Cardiac muscle cell (in vitro differentiated cells and primary cell): ENCODE results near the gene RPAIN. TPM values are rescaled to one million over a fixed set of nuclear protein-coding genes. Genes with fewer than 3 reads are reported as not detected.

Source experiments
- DNase-seq, 2 donors: peaks; one replicate each; pipeline versions ENCODE4 v3.0.0 to v3.0.0-alpha.2; 2010 to 2017; ENCODE audit warnings: low read depth in 1 of 2, low spot score in 1 of 2
- H3K27ac ChIP-seq: fragments of 200-600 bp; sonication (generic); 2 replicates; pipeline ENCODE4 v1.5.1; 2016
- H3K27me3 ChIP-seq: fragments of 200-600 bp; sonication (generic); 2 replicates; pipeline ENCODE4 v1.6.0; 2016; ENCODE audit warnings: control low read depth
- H3K36me3 ChIP-seq: fragments of 200-600 bp; sonication (generic); 2 replicates; pipeline ENCODE4 v1.5.1; 2016; ENCODE audit warnings: control low read depth
- H3K4me1 ChIP-seq: fragments of 200-600 bp; sonication (generic); 2 replicates; pipeline ENCODE4 v1.8.1; 2017; ENCODE audit warnings: low read depth, mild to moderate bottlenecking, mixed run types
- H3K4me3 ChIP-seq: fragments of 200-600 bp; sonication (generic); 2 replicates; pipeline ENCODE4 v1.5.1; 2016; ENCODE audit warnings: mild to moderate bottlenecking
- H3K9me3 ChIP-seq: fragments of 200-600 bp; sonication (generic); 2 replicates; pipeline ENCODE4 v1.5.1; 2017; ENCODE audit warnings: low read depth, mild to moderate bottlenecking, control low read depth
- CTCF ChIP-seq: IDR thresholded peaks from 2 replicates; pipeline ENCODE4 v1.5.1; 2012; ENCODE audit warnings: low read depth, mild to moderate bottlenecking, low read length
- polyA plus RNA-seq: library from polyadenylated mRNA; unstranded; fragments of >200 nt; fragmentation: Nextera tagmentation; extraction: Ambion mirVana; gene quantifications from 2 replicates; pipeline ENCODE4 v1.2.1, GENCODE V29; 2016
- total RNA-seq: library from RNA; depleted of rRNA; stranded (reverse); fragments of >200 nt; gene quantifications from 2 replicates; pipeline ENCODE4 v1.2.3, GENCODE V29; 2016

The RPAIN gene
- total and polyA plus RNA-seq, 2 experiments from 2014 or later: 119 to 185 TPM

GRCh38 chr17:5408186-5408585 lies 11.8 kb upstream of the RPAIN start:
- H3K27ac ChIP-seq: no peak overlapping the region
- H3K9me3 ChIP-seq: no peaks in the 10 kb centered on the region
- H3K4me1 ChIP-seq: no peaks in the 10 kb centered on the region
- peaks cover 92% of the 10 kb centered on the region for H3K36me3 ChIP-seq
- H3K4me3 ChIP-seq: no peak overlapping the region
- TF ChIP-seq CTCF: no peak
- no peak for DNase-seq
- no peaks in the 10 kb centered on the region for H3K27me3 ChIP-seq

- DNase-seq: no peak
- Histone ChIP-seq H3K4me3 (no peak overlapping the region), H3K4me1 (no peaks in the 10 kb centered on the region), H3K27me3 (no peaks in the 10 kb centered on the region), H3K27ac (no peak overlapping the region), H3K9me3 (no peaks in the 10 kb centered on the region), H3K36me3 (peaks cover 88% of the 10 kb centered on the region)
- no peak for TF ChIP-seq CTCF
These were observed 9.2 kb upstream of the RPAIN start for GRCh38 chr17:5410594-5411272.

GRCh38 chr17:5413682-5414081 lies 6.3 kb upstream of the RPAIN start:
- peak in 1 of 2 donors; percentile 87 for DNase-seq
- peaks cover 6% of the 10 kb centered on the region for H3K4me1 ChIP-seq
- H3K27ac ChIP-seq: no peak overlapping the region
- H3K27me3 ChIP-seq: no peaks in the 10 kb centered on the region
- H3K9me3 ChIP-seq: no peaks in the 10 kb centered on the region
- peaks cover 71% of the 10 kb centered on the region for H3K36me3 ChIP-seq
- no peak overlapping the region for H3K4me3 ChIP-seq
- no peak for TF ChIP-seq CTCF

- Histone ChIP-seq H3K9me3 (no peaks in the 10 kb centered on the region), H3K27ac (no peak overlapping the region), H3K4me1 (peaks cover 16% of the 10 kb centered on the region), H3K36me3 (peaks cover 49% of the 10 kb centered on the region), H3K4me3 (no peak overlapping the region), H3K27me3 (no peaks in the 10 kb centered on the region)
- no peak for DNase-seq
- TF ChIP-seq CTCF: no peak
These were observed 3.1 kb upstream of the RPAIN start for GRCh38 chr17:5416901-5417300.

- Histone ChIP-seq H3K9me3 (no peaks in the 10 kb centered on the region), H3K27ac (peak overlapping the region; percentile 92), H3K36me3 (peaks cover 48% of the 10 kb centered on the region), H3K4me1 (peaks cover 16% of the 10 kb centered on the region), H3K4me3 (peak overlapping the region; percentile 66), H3K27me3 (no peaks in the 10 kb centered on the region)
- no peak for TF ChIP-seq CTCF
- peak; percentile 27 to 48 for DNase-seq
These were observed 1.1 kb upstream of the RPAIN start for GRCh38 chr17:5418858-5419355.
